ENCODE data around the gene GALR3. TPM values are rescaled to one million over a fixed set of nuclear protein-coding genes. Genes with fewer than 3 reads are reported as not detected.

Gene GALR3
- polyA plus RNA-seq, 3 donors = not detected

- no peak for DNase-seq (ENCODE audit: extremely low read depth in 1 of 11, low read depth in 9 of 11, low spot score in 4 of 11)
Observed at GRCh38 chr22:37801946-37802309, 21.3 kb upstream of the GALR3 start.

DNA sequence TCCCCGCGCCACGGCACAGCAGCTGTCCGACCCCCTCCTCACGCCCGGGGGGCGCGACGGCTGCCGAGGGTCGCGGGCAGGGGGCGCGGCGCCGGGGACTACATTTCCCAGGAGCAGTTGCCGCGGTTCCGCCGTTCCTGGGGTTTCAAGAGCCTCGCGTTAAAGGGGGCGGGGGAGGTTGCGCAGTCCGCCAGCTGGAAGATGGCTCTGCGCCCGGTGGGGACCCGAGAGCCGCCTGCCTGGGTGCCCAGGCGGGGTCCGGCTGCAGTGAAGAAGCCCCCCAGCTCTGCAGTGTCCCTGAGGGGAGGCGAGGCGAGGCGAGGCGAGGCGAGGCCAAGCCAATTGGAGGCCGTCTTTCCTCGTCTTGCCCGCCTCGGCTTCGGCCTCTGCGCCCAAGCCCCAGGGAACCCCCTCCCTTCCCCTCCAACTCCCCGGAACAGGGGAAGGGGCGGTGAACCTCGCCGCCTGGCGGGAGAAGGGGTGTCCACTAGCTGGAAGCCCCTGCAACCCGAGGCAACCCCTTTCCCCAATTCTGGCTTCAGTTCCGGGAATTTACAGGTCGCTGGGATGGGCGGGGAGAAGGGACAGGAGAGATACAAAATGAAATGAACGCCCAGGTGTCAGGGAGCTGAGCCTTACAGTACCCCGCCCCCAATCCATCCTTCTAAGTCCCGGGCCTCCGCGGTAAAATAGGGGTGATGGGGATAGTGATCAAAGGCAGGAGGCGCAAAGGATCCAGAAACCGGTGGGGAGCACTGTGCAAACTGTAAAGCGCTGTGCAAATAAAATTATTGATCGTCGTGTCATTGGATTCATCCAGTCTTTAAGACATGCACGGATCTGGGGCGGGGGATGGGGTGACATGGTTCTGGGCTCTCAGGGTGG, 20.6 kb upstream of the GALR3 start:
- DNase-seq (ENCODE audit: extremely low read depth in 1 of 11, low read depth in 9 of 11, low spot score in 4 of 11) = peak in 3 of 11 donors; percentile 64 to 72 (median 64)

DNA sequence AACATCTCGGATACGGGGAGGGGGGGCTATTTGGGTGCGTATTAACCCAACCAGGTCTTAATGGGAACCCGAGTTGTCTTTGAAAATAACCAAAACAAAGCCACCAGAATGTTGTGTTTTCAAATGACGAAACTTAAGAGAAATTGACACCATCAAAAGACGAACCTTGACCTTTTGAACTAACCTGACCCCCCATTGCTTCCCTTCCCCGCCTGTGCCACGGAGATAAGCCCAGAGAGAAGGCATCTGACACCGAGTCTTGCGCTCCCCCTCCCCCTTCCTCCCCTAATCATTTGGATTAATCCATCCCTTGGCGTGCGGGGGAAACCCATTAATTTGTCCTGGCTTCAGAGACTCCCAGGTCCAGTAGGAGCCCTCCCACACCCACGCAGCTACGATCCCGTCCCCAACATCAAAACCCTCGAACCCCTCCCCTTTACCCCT, 20.0 kb upstream of the GALR3 start:
- peak in 1 of 11 donors; percentile 28 for DNase-seq (ENCODE audit: extremely low read depth in 1 of 11, low read depth in 9 of 11, low spot score in 4 of 11)

GRCh38 chr22:37803639-37804351, 19.4 kb upstream of the GALR3 start:
- DNase-seq (ENCODE audit: extremely low read depth in 1 of 11, low read depth in 9 of 11, low spot score in 4 of 11) = no peak

DNA sequence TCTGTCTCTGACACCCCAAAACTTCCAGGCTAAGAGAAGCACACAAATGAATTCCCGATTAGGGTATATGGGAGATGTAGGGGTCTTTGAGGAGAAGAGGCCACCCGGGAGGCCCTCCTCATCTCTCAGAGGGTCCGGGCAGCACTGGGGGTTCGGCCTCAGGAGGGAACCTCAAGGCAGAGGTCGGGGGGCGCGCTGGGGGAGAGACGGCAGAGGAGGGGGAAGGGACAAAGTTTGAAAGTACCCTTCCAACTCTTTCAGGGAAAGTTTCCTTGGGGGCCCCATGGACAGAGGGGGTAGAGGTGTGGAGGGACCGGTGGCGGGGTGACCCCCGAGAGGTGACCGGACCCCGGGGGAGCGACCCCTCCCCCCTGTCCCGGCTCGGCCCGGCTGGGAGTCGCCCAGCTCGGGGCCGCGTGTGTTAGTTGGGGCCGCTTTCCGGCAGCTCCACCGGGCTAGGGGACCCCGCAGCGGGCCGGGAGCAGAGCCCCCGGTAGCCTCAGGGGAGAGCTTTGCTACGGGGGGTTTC, 18.8 kb upstream of the GALR3 start:
- no peak for DNase-seq (ENCODE audit: extremely low read depth in 1 of 11, low read depth in 9 of 11, low spot score in 4 of 11)

DNA sequence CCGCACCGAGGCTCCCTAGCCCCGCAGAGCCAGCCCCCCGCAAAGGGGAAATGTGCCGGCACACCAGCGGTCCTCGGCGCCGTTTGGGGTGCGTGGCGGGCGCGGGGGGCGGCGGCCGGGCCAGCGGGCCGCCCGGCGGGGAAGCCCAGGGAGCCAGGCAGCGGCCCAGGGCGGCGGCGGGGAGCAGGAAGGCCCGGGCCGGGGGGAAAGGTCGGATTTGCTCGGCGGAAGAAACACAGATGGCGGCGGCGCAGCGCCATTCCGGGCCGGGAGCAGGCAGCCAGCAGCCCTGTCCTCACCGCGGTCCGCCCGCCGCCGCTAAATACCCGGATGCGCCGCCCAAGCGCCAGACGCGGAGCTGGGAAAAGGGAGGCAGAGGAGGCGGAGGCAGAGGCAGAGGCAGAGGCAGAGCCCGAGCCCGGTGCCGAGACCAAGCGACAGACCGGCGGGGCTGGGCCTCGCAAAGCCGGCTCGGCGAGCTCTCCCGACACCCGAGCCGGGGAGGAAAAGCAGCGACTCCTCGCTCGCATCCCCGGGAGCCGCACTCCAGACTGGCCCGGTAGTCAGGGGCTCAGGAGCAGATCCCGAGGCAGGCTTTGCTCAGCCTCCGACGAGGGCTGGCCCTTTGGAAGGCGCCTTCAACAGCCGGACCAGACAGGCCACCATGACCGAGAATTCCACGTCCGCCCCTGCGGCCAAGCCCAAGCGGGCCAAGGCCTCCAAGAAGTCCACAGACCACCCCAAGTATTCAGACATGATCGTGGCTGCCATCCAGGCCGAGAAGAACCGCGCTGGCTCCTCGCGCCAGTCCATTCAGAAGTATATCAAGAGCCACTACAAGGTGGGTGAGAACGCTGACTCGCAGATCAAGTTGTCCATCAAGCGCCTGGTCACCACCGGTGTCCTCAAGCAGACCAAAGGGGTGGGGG, 18.0 kb upstream of the GALR3 start:
- peak in 5 of 11 donors; percentile 70 to 86 (median 84) for DNase-seq (ENCODE audit: extremely low read depth in 1 of 11, low read depth in 9 of 11, low spot score in 4 of 11)

DNA sequence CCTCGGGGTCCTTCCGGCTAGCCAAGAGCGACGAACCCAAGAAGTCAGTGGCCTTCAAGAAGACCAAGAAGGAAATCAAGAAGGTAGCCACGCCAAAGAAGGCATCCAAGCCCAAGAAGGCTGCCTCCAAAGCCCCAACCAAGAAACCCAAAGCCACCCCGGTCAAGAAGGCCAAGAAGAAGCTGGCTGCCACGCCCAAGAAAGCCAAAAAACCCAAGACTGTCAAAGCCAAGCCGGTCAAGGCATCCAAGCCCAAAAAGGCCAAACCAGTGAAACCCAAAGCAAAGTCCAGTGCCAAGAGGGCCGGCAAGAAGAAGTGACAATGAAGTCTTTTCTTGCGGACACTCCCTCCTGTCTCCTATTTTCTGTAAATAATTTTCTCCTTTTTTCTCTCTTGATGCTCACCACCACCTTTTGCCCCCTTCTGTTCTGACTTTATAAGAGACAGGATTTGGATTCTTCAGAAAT, 17.3 kb upstream of the GALR3 start:
- no peak for DNase-seq (ENCODE audit: extremely low read depth in 1 of 11, low read depth in 9 of 11, low spot score in 4 of 11)

GRCh38 chr22:37806409-37807333, 16.5 kb upstream of the GALR3 start:
- no peak for DNase-seq (ENCODE audit: extremely low read depth in 1 of 11, low read depth in 9 of 11, low spot score in 4 of 11)

- DNase-seq (ENCODE audit: extremely low read depth in 1 of 11, low read depth in 9 of 11, low spot score in 4 of 11) = peak; percentile 88 to 96 (median 94)
Observed at GRCh38 chr22:37807410-37808293, 15.5 kb upstream of the GALR3 start, which contains the start of gene GCAT. TSS of gene GCAT (plus strand) at chr22:37807934. CDS start at chr22:37807968, 34 bp downstream.

GRCh38 chr22:37808294-37808657, 14.9 kb upstream of the GALR3 start:
- DNase-seq (ENCODE audit: extremely low read depth in 1 of 11, low read depth in 9 of 11, low spot score in 4 of 11) = no peak

- no peak for DNase-seq (ENCODE audit: extremely low read depth in 1 of 11, low read depth in 9 of 11, low spot score in 4 of 11)
Observed at GRCh38 chr22:37809672-37810333, 13.4 kb upstream of the GALR3 start.

DNA sequence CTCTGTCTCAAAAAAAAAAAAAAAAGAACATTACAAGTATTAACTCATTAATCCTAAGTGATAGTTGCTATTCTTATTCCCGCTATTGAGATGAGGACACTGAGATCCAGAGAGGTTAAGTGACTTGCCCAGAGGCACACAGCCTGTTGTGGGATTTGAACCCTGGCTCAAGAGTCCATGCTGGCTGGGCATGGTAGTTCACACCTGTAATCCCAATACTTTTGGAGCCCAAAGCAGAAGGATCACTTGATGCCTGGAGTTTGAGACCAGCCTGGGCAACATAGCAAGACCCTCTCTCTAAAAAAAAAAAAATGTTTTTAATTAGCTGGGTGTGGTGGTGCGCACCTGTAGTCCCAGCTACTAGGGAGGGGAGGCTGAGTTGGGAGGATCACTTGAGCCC, 11.3 kb upstream of the GALR3 start:
- DNase-seq (ENCODE audit: extremely low read depth in 1 of 11, low read depth in 9 of 11, low spot score in 4 of 11) = no peak

DNA sequence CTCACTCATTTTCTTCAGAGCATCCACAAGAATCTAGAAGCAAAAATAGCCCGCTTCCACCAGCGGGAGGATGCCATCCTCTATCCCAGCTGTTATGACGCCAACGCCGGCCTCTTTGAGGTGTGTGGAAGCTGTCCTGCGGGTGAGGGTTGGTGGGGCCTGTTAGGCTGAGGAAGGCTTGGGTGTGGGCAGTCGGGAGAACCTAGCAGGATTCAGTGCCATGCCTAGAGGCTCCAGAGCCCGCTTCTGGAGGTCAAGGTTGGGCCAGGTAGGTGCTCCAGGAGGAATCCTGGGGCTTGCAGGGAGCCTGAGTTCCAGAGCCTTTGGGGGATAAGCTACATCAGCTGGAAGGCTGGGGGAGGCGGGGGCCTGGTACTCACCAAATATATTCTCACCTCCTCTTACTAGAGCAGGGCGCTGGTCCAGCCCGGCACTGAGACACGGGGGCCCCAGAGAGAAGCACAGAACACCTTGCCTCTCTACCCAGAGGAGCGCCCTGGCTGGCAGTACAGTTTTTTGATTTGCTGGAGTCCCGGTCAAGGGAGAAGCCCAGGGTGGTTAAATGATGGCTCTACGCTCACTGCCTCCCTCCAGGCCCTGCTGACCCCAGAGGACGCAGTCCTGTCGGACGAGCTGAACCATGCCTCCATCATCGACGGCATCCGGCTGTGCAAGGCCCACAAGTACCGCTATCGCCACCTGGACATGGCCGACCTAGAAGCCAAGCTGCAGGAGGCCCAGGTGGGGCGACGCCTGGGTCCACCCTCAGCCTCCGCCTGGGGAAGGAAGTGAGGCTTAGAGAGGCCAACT, 10.1 kb upstream of the GALR3 start:
- DNase-seq (ENCODE audit: extremely low read depth in 1 of 11, low read depth in 9 of 11, low spot score in 4 of 11) = no peak

GRCh38 chr22:37815593-37815992, 7.6 kb upstream of the GALR3 start:
- DNase-seq (ENCODE audit: extremely low read depth in 1 of 11, low read depth in 9 of 11, low spot score in 4 of 11) = no peak

GRCh38 chr22:37816543-37817180, 6.5 kb upstream of the GALR3 start:
- DNase-seq (ENCODE audit: extremely low read depth in 1 of 11, low read depth in 9 of 11, low spot score in 4 of 11) = no peak
